Mammary epithelial cell (primary cell): ENCODE results near the gene FOXO1.

Experiments used
- CTCF ChIP-seq, 2 donors: IDR thresholded peaks in 1 of 2; conservative IDR thresholded peaks in 1 of 2; 2 replicates each; pipeline ENCODE4 v1.5.1; 2011 to 2012; ENCODE audit warnings: inconsistent platforms in 2 of 2, low read length in 2 of 2, mild to moderate bottlenecking in 2 of 2, control low read depth in 1 of 2, low read depth in 1 of 2; ENCODE audit not compliant: insufficient read depth in 1 of 2; ENCODE audit errors: extremely low read depth in 1 of 2
- EZH2 ChIP-seq: IDR thresholded peaks from 2 replicates; pipeline ENCODE4 v1.6.1; 2012; ENCODE audit warnings: low read length, inconsistent platforms, borderline replicate concordance

DNA sequence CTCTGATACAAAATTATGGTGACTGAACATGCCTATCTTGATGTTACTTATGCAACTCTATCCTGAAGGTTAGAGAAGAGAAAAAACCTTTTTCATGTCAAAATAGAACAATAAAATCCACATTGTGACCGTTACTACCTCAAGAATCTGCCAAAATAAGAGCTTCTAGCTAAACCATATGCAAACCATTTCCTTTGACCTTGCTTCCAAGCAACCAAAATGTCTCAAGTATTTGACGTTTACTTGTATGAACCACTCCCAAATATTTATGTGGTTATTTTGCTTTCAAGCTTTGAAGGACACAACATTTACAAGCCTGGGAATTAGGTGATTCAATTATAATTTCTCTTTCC is 13.9 kb downstream of the FOXO1 start:
- TF ChIP-seq CTCF (conservative IDR thresholded peaks at IDR 0.05 in 1 of 2, IDR thresholded peaks at IDR 0.05 in 1 of 2; ENCODE audit: extremely low read depth in 1 of 2, insufficient read depth in 1 of 2, low read depth in 1 of 2, low read length in 2 of 2) = no peak
- TF ChIP-seq EZH2 = no peak
